ENCODE results near the gene KCNMB3.

DNA sequence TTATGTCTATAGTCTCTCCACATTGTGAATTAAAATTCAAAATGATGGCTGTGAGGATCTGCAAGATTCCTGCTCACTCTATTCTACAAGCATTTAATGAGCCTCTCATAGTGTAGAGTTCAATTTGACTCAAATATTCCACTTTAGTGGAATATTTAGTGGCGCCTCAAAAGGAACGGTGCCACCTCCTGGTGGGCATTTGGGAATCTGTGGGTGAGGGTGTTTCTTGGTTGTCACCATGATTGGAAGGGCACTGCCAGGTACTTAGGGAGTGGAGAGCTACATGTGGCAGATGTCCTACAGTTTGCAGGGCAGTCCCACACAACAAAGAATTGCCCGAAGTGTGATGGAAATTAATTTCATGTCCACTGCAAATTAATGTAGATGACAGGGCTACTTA lies 21.5 kb upstream of the KCNMB3 start:
- TF ChIP-seq CTCF (IDR thresholded peaks at IDR 0.05; ENCODE audit: low read length) (peak; percentile 13; the same call in 1 of the 2 replicates), EZH2 (optimal IDR thresholded peaks at IDR 0.05; ENCODE audit: low read depth, low read length) (no peak), EZH2phosphoT487 (IDR thresholded peaks at IDR 0.05; ENCODE audit: low read length) (no peak)
